ENCODE data around the gene NPPC.
"Not testable (repeated sequence)": the region's sequence is repeated elsewhere in the genome, so short reads cannot be mapped to it uniquely, and the experiment has no call there.

Gene NPPC

DNA sequence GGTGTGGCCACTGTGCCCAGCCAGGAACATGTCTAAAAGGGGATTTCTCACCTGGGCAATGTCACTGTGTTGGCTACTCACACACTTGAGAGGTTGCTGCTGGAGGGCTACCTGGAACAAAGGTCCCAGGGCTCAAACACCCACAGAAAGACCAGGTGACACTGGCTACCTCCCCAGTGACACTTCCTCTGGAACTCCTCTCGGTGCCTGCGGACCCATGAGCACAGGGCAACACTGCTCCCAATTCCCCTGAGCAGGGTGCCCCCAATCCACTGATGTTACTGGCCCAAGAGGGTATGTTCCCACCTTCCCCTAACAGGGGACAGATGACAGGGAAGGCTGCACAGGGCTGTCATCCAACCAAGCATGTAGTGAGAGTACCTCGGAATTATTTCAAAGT is 5.8 kb downstream of the NPPC start:
- DNase-seq (ENCODE audit: low spot score) = no peak

DNA sequence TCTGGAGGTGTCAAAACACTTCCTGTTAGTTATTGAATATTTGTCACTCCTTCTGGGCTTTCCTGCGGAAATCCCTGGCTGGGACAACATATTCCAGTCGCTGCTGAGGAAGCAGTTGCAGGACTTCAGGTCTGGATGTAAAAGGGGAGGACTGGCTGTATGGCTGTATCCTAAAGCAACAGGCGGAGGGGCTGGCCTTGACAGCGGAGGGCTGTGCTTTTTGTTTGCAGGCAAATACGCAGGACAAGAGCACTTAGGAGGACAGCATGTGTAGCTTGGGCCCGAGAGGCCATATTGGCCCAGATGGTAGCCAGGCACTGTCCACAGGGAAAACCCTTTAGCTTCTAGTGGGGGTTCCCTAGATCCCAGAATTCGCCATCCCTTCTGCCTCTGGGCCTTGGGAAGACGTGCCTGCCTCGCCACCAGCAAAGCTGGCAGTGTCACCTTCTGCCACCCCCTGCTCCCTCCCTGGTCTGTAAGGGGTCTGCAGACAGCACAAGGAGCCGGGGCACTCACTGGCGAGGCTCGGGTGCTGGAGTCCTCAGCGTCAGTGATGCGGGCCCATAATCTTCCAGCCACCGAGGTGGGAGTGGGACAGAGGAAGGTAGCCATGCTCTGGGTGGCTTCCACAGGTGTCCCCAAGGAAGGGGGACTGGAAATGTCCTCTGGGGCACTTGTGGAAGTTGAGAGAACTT is 6.7 kb downstream of the NPPC start:
- DNase-seq (ENCODE audit: low spot score) = no peak

DNA sequence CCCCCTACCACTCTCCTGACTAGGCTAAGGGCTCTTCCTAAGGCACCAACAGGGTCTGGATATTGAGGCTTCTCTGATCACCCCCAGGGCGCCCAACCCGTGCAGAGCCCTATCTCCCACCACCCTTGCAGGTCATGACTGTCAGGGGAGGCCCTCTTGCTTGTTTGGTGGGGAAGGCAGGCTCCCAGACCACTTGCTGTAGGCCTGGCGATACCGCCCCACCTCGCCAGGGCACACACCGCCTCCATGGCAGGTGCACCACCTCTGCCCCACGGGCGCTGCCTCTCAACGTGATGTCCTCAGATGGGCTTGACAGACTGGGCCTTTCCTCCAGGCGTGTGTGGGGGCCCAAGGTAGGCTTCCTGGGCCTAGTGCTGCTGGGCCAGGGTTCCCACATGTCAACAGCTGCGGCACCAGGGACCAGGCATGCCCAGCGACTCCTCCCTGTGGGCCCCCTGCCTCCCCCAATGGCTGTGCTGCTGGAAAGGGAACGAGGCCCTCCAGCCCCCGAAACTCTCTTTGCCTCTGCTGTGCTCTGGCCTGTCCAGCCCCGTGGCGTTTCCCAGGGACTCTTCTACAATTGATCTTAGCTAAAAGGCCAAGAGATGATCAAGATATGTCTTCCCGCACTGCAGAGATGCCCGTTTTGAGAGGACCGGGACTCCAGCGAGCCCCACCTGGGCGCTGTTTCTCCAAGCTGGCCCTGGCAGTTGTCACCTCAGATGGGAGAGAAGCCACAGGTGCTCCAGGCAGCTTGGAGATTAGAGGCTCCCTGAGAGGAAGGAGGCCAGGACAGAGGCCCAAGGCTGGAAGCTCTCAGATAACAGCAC is 7.5 kb downstream of the NPPC start:
- DNase-seq (ENCODE audit: low spot score) = no peak

DNA sequence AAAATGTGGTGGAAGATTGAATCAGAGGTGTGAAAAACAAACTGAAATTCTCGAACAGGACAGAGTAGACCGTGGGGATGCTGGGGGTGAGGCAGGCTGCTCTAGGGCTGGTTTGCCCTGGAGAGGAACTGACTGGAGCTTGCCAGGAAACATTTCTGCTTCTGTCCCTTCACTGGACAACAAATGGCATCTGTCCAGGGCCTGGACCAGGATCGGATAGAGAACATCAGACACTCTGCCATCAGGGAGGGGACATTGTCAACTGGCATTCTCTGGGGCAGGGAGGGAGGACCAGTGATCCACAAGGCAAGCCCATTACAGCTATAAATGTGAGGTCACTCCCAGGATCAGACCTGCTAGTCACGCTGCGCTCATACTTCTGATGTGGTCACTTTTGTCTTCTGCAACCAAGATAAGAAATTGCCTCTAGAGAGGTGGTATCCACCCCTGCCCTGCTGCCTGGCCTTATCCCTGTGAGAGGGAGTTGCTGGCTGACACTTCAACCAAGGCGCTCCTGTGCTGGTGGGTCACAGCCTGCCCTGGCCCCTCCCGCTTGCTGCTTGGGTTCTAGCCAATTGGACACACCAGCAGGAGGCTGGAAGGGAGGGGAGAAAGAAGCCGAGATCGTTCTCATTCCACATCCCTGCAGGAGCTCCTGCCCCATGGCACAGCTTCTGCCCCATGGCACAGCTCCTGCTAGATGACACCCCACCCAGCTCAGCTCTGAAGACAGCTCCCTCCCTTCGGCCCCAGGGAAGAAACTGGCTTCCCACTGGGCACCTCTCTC is 8.7 kb downstream of the NPPC start:
- no peak for DNase-seq (ENCODE audit: low spot score)

DNA sequence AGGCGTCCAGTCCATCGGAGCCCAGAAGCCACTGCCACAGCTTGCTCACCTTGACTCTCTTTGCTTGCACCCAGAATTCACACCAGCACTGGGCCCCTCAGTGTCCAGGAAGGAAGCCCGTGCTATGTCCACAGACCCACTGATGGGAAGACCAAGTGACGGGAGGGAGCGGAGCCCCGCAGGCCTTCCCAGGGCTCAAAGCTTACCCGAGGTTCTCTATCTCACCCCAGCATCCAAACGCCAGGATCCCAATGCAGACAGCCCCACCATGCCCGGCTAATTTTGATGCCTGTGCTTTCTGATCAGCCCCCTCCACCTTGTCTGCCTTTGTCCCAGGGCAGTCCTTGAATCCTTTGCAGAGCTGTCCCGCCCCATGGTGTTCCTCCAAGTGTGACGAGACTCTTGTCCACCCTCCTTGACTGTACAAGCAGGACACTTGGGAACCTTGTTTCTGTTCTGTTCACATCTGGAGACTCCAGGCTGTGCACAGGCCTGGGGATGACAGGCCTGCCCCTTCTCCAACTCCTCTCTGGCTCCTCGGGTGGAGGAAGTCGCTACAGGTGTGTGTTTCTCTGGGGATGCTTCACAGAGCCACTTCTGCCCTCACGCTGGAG is 12.0 kb downstream of the NPPC start:
- no peak for DNase-seq (ENCODE audit: low spot score)

DNA sequence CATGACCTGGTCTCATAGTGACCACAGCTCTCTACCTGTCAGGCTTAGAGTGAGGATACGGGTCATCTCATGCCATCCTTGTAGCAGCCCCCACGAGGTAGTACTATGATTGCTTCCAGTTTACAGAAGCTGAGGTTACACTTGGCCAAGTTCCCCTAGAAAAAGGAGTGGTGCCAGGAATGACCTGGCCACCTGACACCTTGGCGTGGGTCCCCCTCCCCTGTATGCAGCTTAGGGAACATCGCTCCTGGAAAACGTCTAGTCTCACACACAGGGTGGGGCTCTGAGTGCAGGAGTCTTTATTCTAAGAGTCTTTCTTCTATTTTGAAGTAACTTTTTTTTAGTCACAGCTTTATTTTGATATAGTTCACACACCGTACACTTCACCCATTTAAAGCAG is 14.8 kb downstream of the NPPC start:
- no peak for DNase-seq (ENCODE audit: low spot score)

DNA sequence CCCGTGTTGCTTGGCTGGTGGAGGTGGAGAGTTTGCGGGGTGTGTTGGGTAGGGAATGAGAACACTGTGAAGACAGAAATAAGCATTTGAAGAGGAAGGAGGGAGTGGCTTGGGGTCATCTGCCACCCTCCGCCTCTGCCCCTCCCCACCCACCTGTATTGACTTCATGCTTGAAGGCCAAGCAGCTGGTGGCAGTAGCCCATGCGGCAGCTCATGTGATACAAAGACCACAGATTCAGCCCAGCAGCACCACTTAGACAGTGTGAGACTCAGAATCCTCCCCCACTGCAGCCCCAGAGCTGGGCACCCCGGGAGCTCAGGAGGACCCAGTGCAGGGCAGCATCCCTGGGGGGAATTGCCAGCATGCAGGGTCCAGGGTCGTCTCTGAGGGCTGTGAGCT is 15.4 kb downstream of the NPPC start:
- no peak for DNase-seq (ENCODE audit: low spot score)

DNA sequence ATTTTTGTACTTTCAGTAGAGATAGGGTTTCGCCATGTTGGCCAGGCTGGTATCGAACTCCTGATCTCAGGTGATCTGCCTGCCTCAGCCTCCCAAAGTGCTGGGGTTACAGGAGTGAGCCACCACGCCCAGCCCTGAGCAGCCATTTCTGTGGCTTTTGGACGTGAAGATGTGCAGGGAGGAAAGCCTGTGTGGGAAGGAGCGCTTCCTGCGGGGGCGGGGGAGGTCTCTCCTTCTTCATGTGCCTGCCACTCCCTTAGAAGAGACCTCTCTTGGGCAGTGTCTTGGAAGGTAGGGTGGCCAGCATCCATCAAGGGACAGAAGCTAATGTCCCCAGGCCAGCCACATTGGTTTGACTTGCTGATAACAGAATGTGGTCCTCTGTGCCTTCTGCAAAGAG is 16.0 kb downstream of the NPPC start:
- DNase-seq (ENCODE audit: low spot score) = not testable (repeated sequence)

DNA sequence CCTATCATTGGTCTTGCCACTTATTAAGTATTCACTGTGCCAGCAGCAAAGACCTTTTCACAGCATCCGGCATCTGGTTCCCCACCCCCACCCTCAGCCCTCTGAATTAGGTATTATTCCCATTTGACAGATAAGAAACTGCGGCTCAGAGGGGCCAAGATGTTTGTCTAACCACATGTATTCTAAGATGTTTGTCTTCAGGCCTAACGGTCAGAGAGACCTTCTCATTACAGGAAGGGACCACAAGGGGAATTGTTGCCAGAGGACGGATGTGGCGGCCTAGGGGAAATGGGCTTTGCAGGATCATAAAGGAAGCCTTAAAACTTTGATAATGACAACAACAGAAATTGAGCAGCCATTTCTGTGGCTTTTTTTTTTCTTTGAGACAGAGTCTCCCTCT is 16.6 kb downstream of the NPPC start:
- DNase-seq (ENCODE audit: low spot score) = no peak

DNA sequence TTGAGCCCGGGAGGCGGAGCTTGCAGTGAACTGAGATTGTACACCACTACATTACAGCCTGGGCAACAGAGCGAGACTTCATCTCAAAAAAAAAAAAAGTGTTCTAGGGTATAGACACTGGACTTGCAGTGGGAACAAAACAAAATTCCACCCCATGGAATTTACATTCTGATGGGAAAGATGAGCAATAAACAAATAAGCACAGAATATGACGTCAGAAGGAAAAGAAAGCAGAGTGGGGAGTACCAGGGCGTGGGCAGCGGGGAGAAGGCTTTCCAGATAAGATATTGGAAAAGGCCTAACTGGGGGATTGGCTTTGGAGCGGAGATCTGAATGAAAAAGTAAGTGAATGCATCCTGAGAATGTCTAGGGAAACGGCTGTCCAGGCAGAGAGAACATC is 17.6 kb downstream of the NPPC start:
- DNase-seq (ENCODE audit: low spot score) = no peak

DNA sequence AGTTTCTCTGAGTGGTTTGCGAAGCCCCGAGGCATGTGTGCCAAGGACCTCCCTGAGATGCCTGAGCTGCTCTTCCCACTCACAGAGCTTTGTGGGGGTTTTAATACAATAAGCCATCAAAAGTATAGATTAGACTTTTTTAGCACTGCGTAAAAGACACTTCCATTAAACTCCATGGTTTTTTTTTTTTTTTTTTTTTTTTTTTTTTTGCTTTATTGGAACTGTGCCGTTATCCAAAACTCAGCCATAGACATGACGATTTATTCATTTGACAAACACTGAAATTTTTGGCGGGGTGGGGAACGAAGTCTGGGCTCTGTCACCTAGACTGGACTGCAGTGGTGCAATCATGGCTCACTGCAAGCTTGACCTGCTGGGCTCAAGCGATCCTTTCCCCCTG is 18.4 kb downstream of the NPPC start:
- DNase-seq (ENCODE audit: low spot score) = no peak

DNA sequence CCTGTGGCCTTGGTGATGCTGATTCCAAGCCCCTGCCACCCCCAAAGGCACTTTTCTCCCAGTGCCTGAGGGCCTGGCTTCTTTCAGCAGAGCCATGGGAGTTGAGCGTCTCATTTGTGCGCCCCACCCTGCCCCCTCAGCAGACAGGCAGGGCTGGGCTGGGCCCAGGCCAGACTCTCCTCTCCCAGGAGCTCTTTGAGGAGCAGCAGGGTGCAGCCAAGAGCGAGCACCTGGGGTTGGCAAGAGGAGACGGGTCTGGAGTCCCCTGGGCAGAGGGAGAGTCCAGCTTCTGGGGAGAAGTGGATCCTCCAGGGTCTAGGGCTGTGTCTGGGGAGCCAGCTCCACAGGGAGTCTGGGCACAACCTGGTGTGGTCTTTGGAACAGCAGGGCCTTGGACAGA is 21.2 kb downstream of the NPPC start:
- no peak for DNase-seq (ENCODE audit: low spot score)

DNA sequence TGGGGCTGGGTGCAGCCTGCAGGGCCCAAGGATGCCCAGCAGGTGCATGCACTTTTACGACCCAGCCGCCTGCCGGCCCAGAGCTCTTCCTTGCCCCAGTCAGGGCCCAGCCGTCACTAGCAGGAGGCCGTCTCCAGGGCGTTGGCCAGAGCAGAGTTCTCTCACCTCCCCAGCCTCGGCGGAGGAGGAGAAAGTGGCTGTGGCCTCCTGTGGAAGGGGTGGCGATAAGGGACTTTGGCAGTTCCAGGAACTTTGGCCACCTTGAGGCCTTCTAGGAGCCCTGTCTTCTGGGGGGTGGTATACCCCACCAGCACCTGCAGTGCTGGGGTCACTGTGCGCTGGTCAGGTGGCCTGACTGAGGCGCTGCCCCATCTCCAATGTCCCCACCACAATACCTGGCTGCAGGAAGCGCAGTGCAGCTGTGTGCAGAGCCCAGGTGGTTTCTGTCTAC is 22.0 kb downstream of the NPPC start:
- no peak for DNase-seq (ENCODE audit: low spot score)

DNA sequence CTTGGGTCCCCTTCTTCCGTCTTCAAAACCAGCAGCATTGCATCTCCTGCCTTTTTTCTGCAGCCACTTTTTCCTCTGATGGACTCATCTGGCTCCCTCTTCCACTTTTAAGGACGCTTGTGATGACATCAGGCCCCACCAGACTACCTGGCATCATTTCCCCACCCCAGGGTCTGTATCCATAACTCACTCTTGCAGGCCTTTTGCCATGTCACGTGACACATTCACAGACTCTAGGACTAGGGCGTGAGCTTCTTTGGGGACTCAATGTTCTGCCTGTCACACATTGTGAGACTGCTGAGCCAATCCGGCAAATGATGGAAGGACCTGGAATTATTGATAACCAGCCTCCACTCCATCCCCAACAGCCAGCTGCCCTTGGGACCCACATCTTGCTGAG is 23.6 kb downstream of the NPPC start:
- DNase-seq (ENCODE audit: low spot score) = no peak

DNA sequence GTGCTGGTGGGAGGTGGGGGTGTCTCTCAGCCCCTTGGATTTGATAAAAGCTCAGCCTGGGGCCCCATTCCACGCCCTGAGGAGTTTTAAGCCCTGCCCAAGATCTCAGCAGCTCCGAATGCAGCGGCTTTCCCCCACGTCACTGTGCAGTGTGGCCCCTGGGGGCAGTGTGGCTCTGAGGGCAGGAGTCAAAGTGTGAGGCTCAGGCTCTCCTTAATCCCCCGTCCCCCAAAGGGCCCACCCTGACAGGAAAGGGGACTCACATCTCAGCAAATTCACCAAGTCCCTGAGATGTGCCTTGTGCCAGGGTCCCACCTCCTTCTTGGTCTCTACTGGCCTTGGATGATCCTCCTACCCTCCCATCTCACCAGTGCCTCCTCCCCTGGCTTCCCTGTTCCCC is 25.2 kb downstream of the NPPC start:
- DNase-seq (ENCODE audit: low spot score) = no peak

DNA sequence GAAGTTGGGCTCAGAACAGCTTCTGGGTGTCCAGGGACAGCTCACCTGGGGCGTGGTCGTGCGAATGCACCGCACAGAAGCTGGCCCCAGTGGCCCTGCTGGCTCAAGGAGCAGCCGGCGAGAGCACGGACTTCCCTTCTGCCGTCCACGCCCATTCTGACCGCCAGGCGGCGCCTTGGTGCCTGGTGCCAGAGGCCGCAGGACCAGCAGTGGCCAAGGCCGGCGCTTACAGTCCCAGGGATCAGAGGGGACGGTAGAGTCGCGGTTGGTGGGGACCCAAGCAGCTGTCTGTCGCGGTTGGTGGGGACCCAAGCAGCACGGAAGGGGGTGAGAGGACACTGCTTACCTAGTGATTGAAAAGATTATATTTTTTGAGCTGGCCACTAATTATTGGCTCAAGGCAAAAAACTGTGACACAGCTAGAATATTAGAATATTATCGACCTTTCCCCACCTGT is 25.7 kb downstream of the NPPC start:
- DNase-seq (ENCODE audit: low spot score) = peak; percentile 57

DNA sequence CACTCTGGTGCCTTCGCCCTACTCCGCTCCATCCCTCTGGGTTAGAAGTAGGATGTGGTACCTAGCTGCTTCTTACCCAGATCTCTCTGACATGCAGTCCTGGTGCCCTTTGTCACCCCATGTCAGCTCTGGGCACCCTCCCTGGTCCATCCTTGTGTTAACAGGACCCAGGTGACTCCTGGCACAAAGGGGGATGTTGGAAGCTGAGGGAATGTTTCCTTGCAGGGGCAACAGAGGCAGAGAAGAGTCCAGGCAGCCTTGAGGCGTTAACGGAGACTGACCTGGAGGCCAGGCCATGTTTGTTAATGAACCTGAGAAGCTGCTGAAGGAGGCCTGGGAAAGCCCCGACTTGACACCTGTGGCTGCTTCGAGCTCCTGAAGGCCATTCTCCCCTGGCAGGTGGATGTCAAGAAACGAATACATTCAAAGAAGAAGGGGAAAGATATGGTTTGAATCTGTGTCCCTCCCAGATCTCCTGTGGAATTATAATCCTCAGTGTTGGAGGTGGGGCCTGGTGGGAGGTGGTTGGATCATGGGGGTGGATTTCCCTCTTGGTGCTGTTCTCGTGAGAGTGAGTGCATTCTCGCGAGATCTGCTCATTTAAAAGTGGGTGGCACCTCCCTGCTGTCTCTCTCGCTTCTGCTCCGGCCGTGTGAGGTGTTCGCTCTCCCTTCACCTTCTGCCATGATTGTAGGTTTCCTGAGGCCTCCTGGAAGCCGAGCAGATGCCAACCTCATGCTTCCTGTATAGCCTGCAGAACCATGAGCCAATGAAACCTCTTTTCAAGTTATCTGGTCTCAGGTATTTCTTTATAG is 31.4 kb downstream of the NPPC start:
- DNase-seq (ENCODE audit: low spot score) = no peak

DNA sequence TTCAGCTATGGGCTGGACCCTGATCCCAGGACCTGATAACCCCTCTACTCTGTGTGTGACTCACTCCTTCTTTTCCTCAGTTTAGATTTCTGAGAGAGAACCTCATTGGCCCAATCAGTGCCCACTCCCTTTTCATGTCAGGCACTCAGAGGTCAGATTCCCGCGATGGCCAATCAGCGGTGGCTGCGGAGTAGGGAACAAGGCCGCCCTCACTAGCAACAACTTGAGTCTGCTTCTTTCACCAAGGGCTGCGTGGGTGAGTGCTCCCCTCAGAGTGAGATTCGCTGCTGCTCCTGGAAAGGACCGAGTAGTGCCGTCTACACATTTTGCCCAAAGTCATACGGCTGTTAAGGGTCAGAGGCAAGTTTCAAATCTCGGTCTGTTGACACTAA is 34.7 kb downstream of the NPPC start:
- no peak for DNase-seq (ENCODE audit: low spot score)

DNA sequence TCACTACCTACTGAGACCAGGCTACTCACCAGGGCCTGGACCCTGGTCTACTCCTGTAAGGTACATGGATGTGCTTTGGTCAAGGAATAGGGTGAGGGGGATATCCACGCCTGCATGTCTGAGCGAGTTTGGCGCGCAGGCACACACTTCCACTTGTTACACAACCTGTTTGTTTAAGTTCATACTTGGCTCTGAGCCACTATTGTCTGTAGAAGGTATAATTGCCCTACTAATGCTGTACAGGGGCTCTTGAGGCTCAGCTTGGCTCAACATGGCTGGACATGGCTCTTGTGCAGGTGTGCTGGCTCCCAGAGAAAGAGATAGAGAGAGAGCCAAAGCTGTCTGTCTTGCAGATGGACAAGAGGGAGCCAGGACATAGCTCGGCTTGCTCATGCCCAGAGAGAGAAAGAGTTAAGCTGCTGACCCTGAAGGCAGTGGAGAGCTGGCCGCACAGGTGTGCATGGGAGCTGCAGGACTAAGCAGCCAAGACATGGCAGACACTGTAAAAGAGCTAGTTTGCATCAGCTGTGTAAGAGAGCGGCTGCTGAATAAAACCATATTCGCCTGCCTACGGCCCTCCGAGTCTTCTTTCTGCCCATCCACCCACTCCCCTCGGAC is 35.2 kb downstream of the NPPC start:
- DNase-seq (ENCODE audit: low spot score) = no peak

DNA sequence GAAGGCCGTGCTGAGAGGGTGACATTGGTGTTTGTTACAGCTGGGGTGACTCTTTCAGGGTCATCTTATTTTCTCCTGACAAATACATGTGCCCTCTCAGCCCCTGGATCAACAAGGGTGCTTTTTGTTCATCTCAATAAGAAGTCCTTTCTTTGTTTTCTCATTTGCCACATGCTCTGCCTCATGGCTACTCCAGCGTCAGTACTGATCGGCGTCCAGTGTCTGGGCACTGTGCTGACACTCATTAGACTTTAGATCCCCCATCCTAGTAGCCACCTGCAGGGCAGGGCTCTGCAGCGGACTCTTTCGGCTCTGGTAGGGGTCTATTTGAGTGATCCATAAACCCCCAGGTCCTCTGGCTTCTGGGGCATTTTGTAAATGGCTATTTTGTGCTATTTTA is 38.4 kb downstream of the NPPC start:
- DNase-seq (ENCODE audit: low spot score) = no peak

DNA sequence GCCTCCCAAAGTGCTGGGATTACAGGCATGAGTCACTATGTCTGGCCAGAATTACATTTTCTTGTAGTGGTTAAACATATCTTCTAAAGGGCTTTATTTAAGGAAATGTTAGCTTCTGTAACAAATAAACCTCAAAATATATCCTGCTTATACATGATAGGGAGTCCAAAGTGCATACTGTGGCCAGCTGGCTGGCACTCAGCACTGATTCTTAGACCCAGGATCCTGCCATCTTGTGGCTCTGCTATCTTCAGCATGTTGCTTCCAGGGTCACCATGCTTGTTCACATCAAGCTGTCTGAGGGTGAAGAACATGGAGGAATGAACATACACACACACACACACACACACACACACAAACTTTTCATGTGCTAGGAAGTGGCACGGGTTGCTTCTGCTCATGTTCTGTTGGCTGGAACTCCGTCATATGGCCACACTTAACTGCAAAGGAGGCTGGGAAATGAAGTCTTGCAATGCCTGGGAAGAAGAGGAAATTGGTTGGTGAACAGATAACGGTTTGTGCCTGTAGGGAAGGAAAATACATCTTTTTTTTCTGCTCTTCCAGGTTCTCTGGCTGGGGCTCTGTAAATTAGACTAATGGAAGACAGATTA is 40.0 kb downstream of the NPPC start:
- DNase-seq (ENCODE audit: low spot score) = no peak
